ENCODE results near the gene BAIAP3. TPM values are rescaled to one million over a fixed set of nuclear protein-coding genes. Genes with fewer than 3 reads are reported as not detected.
A peak's percentile ranks its signal among the peaks of the same experiment; 100 is the strongest.
"Not testable (repeated sequence)": the region's sequence is repeated elsewhere in the genome, so short reads cannot be mapped to it uniquely, and the experiment has no call there.

Gene BAIAP3
- total RNA-seq, 1 experiment from 2014 or later = 4.5 TPM

DNA sequence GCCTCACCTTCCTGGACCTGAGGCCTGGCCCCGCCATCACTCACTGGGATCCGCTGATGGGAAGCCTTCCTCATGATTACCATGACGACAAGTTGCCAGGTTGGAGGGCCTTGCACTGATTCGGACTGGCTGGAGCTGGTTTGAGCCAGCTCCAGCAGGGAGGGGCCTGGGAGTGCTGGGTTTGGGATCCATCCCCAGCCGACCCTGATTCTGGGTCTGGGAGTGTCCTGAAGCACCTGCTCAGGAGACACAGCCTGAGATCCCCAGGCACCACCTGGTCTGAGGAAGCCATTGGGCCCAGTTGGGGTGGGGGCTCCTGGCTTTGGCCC is 5.9 kb upstream of the BAIAP3 start:
- in situ Hi-C loops (cut with HindIII; ENCODE audit: low pct_unique_long_range_greater_than_20kb, low sequenced_read_pairs) = no loop called here
- no peak for DNase-seq (ENCODE audit: low read depth)

DNA sequence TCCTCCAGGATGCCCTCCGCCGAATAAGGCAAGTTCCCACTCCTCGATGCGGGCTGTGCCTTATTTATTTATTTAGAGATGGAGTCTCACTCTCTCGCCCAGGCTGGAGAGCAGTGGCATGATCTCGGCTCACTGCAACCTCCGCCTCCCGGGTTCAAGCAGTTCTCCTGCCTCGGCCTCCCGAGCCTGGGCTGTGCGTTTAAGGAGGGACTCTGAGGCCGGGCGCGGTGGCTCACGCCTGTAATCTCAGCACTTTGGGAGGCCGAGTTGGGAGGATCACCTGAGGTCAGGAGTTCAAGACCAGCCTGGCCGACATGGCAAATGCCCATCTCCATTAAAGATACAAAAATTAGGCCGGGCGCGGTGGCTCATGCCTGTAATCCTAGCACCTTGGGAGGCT is 5.3 kb upstream of the BAIAP3 start:
- in situ Hi-C loops (cut with HindIII; ENCODE audit: low pct_unique_long_range_greater_than_20kb, low sequenced_read_pairs); DNase-seq (ENCODE audit: low read depth): not testable (repeated sequence)

DNA sequence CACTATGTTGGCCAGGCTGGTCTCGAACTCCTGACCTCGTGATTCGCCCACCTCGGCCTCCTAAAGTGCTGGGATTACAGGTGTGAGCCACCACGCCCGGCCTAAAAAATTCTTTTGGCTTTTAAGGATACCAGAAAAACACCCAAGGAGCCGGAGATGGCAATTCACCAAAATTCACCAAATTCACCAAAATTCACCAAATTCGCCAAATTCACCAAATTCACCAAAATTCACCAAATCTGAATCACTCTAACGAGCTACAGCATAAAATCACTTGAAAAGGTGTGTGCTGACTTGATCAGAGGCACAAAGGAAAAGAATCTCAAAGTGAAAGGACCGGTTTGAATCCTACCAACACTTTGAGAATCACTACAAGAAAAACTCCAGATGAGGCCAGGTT is 4.5 kb upstream of the BAIAP3 start:
- in situ Hi-C loops (cut with HindIII; ENCODE audit: low pct_unique_long_range_greater_than_20kb, low sequenced_read_pairs); DNase-seq (ENCODE audit: low read depth): not testable (repeated sequence)

DNA sequence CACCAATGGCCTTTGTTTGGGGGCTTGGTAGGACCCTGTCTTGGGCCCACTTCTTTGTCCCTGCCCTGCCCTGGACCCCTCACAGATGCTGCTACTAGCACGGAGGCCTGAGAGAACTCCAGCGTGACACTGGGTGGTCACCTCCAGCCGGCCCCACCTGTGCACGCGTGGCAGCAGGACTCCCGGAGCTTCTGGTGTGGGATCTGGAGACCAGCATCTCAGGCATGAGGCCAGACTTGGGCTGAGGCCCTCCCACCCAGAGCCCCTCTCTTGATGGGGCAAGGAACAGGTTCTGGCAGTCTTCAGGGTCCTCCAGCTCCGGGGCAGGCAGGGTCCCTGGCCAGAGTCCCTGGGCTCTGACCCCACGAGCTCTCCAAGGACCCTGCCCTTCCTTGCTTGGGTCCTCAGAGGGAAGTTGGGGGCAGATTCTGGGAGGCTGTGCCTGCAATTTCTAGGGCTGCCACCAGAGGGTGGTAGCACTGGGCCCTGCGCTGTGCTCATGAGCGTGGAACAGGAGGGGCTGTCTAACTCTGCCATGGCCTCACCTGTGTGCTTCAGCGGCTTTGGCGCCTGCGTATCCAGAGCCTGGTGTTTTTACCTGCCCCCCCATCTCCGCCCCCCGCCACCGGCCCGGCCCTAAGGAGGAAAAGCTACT is 3.1 kb upstream of the BAIAP3 start:
- in situ Hi-C loops (cut with HindIII; ENCODE audit: low pct_unique_long_range_greater_than_20kb, low sequenced_read_pairs) = no loop called here
- DNase-seq (ENCODE audit: low read depth) = no peak

DNA sequence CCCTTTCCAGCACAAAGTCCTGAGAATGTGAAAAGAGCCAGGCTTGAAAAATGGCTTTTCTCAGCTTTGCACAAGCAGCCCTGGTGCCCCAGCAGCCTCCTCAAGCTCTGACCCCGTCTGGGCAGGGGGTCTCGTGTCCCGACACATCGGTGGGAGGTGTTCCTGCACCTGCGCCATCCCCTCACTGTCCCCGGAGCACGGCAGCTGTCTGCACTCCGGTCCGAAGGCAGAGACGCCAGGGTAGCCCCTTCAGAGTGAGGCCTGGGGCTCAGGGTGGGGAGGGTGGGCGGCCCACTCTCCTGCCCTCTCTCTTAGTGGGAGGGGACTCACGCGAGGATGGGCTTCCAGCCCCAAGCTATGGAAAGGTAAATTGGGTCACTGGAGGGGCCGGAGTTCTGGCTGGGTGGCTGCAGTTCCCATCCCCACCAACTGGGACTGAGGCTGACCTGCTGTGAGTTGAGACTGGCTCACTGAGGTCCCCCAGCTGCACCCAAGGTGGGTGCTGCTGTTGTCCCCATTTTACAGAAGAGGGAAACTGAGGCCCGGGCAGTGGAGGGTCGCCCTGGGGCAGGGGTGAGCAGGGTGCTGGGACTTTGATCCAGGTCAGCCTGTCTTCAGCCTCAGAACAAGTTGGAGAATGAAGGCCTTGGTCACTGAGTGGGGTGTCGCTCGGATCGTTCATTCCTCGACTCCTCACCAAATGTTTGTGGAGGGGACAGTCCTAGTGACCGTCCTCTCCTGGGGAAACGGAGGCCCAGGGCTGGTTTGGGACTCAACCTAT is 2.3 kb upstream of the BAIAP3 start:
- DNase-seq (ENCODE audit: low read depth) = no peak
- in situ Hi-C loops (cut with HindIII; ENCODE audit: low pct_unique_long_range_greater_than_20kb, low sequenced_read_pairs) = no loop called here

DNA sequence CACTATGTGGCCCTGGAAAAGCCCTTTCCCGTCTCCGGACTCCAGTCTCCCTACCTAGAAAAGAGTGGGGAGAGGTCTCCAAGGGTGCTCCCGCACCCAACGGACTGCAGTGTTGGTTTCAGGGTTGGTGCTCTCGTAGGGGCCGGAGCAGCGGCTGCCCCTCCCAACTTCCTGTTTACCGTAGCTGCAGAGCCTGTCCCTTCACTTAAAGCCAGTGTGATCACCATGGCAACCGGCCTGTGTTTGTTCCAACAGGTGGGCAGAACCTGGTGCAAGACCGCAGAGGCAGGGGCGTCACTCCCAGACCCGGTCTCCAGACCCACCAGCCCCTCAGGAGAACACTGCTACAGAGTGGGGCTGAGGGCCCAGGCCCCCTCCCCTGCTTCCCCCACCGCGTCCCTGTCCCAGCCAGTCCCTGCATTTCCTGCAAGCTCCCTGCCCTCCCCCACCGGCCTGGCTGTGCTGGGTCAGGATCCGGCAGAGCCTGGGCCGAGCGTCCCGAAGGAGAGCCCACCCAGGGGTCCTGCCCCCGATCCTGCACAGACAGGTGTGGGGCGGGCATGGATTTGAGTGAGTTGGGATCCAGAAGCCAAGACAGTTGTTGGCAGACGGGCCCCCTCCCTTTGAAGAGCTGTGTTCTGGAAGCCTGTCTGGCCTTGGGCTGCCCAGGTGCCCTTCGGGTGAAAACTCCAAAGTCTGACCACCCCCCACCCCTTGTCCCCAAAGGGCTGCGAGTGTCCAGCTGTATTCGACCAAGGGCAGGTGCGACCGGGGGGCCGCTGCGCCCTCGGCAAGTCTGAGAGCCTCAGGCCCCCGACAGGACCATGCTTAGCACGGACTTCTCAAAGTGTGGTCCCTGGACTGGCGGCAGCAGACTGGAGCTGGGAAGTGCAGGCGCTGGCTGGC is 1.5 kb upstream of the BAIAP3 start:
- in situ Hi-C loops (cut with HindIII; ENCODE audit: low pct_unique_long_range_greater_than_20kb, low sequenced_read_pairs) = no loop called here
- peak; percentile 84 for DNase-seq (ENCODE audit: low read depth)

DNA sequence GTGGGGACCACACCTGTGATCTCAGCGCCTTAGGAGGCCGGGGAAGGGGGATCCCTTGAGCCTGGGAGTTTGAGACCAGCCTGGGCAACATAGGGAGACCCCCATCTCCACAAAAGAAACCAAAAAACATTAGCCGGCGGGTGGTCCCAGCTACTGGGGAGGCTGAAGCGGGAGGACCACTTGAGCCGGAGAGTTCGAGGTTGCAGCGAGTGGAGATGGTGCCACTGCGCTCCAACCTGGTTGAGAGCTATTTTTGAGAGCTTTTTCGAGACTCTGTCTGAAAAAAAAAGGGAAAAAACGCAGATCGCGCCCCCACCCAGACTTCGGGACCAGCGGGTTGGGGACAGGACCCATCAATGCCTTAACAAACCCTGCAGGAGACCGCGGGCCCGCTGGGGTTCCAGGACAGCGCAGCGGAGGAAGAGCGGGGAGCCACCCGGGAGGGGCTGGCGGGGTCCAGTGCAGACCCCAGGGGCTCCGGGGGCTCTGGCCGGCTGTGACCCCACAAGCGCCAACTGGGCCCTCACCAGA is 762 bp upstream of the BAIAP3 start:
- in situ Hi-C loops (cut with HindIII; ENCODE audit: low pct_unique_long_range_greater_than_20kb, low sequenced_read_pairs) = no loop called here

DNA sequence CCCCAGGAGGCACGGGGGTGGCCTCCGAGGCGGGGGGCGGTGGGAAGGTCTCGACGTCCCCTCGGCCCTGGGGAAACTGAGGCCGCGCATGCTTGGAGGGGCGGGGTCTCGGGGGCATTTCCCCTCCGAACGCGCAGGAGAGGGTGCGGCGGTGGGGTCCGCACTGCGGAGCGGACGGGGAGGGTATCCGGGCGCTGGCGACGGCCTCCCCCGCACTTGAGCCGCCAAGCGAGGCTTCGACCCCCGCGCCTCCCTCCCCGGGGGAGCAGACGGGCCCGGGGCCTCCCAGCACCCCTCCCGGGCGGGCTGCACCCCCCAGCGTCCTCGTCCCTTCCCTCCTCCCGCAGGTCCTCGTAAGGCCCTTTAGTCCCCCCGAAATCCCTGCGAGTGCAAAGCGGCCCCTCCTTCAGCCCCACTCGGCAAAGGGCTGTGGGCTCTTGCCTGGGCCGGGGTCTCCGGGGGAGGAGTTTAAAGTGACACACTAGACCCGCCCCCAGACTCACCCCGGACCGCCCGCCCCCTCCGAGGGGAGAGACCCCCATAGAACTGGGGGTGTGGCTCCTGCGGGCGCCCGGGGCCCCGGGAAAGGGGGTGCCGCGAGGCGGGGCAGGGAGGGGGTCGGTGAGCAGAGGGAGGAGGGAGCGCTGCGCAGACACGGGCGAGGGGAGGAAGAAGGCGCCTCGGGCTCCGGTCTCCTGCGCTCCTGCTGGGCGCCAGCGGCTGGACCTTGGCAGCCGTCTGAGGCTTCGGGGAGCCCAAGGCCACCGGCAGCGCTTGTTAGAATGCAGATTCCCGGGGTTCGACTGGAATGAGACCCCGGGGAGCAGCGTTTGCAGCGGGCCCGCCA is 632 bp downstream of the BAIAP3 start:
- in situ Hi-C loops (cut with HindIII; ENCODE audit: low pct_unique_long_range_greater_than_20kb, low sequenced_read_pairs) = no loop called here
- DNase-seq (ENCODE audit: low read depth) = no peak

More for the DNA sequence above, 762 bp upstream of the BAIAP3 start:
- DNase-seq (ENCODE audit: low read depth) = no peak

DNA sequence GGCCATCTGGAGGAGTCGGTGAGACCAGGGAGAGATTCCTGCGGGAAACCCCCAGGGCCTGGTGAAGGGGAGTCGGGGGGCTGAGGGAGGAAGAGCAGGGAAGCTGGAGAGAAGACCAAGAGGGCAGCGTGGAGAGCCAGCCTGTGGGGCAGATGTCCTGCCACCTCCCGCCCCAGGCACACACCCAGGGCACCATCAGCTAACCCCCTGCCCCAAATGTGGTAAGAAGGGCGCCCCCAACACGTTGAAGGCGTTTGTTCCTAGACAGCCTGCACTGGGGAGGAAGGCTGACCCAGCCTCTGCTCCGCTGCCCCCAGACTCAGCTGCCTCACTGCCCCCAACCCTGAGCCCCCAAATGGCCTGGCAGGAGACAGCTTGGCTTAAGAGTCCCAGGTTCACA is 1.3 kb downstream of the BAIAP3 start:
- in situ Hi-C loops (cut with HindIII; ENCODE audit: low pct_unique_long_range_greater_than_20kb, low sequenced_read_pairs) = no loop called here
- no peak for DNase-seq (ENCODE audit: low read depth)

DNA sequence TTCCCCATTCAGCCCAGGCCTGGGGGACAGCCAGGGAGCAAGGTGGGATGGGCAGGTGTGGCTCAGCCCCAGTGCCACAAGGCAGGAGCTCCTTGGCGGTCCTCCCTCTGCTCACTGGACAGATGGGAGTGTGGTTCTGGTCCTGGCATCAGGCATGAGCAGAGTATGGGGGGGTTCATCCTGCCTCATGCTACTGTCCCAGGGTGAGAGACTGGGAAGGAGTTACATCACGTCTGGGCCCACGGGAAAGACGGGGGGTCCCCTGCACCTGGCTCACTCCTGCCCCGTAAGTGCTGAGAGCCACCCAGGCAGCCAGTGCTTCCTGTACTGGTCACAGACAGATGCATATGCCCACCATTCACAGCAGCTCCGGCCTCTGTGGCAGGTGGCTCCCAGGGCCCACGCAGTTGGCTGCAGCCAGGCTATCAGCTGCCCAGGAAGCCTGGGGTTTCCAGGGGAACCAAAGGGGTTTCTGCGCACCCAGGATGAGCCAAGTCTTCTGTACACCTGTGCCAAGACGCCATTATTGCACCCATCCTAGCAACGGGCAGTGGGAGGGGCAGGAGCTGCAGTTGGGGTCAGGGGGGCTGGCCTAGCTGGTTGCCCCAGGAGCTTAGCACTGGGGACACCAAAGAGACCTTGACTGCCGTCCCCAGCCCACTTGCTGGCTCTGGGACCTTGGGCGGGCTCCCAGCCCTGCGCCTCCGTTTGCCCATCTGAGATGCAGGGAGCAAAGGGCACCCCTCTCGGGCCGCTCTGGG is 1.9 kb downstream of the BAIAP3 start:
- in situ Hi-C loops (cut with HindIII; ENCODE audit: low pct_unique_long_range_greater_than_20kb, low sequenced_read_pairs) = no loop called here

DNA sequence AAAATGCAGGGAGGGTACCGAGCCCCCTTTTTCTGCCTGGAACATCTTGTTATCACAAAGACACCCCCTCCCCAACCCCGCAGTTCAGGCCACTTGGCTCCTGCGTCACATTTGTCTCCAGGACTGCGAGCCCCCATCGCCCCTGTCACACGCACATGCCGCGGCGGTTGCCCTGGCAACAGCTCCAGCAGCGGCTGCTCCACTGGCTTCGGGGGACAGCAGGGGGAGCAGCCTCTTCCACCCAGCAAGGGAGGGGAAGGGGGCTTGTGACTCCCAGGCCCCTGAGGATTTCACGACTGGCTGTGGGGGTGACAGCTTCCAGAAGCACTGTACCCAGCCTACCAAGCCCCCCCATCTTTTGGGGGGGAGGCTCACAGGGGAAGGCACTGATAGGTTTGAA is 2.6 kb downstream of the BAIAP3 start:
- no peak for DNase-seq (ENCODE audit: low read depth)
- in situ Hi-C loops (cut with HindIII; ENCODE audit: low pct_unique_long_range_greater_than_20kb, low sequenced_read_pairs) = no loop called here

More for the DNA sequence above, 1.9 kb downstream of the BAIAP3 start:
- no peak for DNase-seq (ENCODE audit: low read depth)

DNA sequence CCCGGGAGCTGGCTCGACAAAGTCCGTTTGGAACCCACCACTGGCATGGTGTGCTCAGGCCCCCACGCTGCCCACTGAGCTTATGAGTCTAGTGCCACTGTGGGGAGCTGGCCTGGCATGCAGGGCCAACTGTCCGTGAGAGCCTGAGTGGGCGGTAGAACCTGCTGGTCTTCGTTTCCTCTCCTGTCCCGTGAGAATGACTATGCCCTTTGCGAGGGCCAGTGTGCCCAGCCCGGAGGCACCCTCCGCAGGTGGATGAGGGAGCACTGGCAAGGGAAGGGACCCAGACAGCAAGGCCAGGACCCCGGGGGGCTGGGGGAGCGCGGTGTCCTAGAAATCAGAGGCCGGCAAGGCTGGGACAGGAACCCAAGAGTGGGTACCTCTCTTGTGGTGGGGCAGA is 3.2 kb downstream of the BAIAP3 start:
- DNase-seq (ENCODE audit: low read depth) = no peak

DNA sequence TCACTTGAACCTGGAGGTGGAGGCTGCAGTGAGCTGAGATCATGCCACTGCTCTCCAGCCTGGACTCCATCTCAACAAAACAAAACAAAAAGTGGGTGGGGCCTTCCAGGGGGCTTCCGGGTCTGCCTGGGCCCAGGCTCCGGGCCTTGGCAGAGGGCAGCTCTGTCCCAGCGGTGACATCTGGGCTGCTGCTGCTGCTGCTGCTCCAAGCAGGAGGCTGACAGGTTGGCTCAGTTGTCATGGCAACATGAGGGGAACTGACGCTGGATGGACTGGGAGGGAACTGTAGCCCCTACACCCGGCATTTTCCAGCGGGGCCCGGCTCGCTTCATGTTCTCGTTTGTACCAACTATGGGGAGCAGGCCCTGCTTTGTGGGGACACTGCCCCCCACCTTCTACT is 4.0 kb downstream of the BAIAP3 start:
- in situ Hi-C loops (cut with HindIII; ENCODE audit: low pct_unique_long_range_greater_than_20kb, low sequenced_read_pairs) = no loop called here
- DNase-seq (ENCODE audit: low read depth) = no peak

More for the DNA sequence above, 3.2 kb downstream of the BAIAP3 start:
- in situ Hi-C loops (cut with HindIII; ENCODE audit: low pct_unique_long_range_greater_than_20kb, low sequenced_read_pairs) = no loop called here

DNA sequence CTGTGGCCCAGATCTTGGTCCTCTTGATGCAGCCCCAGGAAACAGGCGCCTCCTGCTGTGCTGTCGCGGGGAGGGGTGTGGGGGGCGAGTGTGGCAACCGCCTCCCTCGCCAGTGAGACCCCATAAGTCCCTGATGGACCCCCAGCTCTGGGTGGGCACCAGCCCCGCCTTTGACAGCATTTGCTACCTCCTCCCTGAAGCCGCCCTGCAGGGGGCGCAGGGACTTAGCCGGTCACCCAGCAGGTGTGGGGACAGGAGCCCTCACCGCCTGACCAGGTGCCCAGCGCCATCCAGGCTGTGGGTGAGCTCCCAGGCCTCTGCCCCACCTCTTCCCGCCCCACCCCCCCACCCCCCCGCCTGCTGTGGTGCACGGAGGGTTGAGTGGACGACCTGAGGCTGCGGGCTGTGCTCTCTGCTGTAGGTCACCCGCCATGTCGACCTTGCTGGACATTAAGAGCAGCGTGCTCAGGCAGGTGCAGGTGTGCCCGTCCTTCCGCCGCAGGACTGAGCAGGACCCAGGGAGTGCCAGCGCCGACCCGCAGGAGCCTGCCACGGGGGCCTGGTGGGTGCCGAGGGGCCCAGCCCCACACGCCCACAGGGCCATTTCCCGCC is 4.8 kb downstream of the BAIAP3 start:
- in situ Hi-C loops (cut with HindIII; ENCODE audit: low pct_unique_long_range_greater_than_20kb, low sequenced_read_pairs) = no loop called here
- no peak for DNase-seq (ENCODE audit: low read depth)

DNA sequence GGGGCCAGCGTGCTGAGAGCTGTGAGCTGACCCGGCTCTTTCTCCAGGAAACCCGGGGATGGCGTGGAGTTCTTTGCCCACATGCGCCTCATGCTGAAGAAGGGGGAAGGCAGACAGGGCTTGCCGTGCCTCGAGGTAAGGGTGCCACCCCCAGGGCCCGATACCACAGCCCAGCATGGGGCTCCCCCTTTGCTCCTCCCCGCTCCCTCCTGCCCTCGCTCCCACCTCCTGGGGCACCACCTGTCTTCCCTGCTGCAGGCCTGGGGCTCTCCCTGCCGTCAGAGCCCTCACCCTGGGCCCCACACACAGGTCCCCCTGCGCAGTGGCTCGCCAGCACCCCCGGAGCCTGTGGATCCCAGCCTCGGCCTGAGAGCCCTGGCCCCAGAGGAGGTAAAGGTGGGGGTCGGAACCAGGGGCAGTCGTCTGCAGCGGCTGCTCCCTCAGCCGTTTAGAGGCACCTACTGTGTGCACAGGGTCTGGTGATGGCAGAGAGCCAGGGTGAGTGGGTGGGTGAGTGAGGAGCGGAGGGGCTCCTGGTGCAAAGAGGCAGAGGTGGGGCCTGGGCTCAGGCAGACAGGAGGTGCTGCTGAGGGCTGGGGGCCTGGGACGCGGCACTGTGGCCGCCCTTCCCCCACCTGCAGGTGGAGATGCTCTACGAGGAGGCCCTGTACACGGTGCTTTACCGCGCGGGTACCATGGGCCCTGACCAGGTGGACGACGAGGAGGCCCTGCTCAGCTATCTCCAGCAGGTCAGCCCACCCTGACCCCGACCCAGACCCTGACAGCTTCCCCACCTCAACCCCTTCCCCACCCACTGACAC is 5.6 kb downstream of the BAIAP3 start:
- in situ Hi-C loops (cut with HindIII; ENCODE audit: low pct_unique_long_range_greater_than_20kb, low sequenced_read_pairs) = no loop called here
- no peak for DNase-seq (ENCODE audit: low read depth)
